A549 (cell line): ENCODE results near the gene PTGES2.

Experiments used
- CTCF ChIP-seq: fragments of >200 bp; sonication (Bioruptor Twin); formaldehyde crosslinking; IDR thresholded peaks from 3 replicates; pipeline ENCODE4 v1.5.1; 2016
- POLR2A ChIP-seq: IDR thresholded peaks from 2 replicates; pipeline ENCODE4 v1.6.1; 2012; ENCODE audit warnings: mild to moderate bottlenecking, low read length
- RAD21 ChIP-seq, 2 experiments: fragments of >200 bp in 1 of 2; sonication (Bioruptor Twin) in 1 of 2; formaldehyde crosslinking in 1 of 2; IDR thresholded peaks in 1 of 2; conservative IDR thresholded peaks in 1 of 2; 2 replicates in 1 of 2; 3 replicates in 1 of 2; pipeline ENCODE4 v1.6.1; 2012 to 2018; ENCODE audit warnings: inconsistent platforms in 1 of 2

- TF ChIP-seq RAD21 (conservative IDR thresholded peaks at IDR 0.05 in 1 of 2, IDR thresholded peaks at IDR 0.05 in 1 of 2) (no peak), CTCF (no peak), POLR2A (no peak)
Observed at GRCh38 chr9:128081056-128081455, 46.5 kb downstream of the PTGES2 start.
